K562 (cell line): ENCODE measurements around the gene C19orf47. TPM values are rescaled to one million over a fixed set of nuclear protein-coding genes. Genes with fewer than 3 reads are reported as not detected.

Experiments
- CBX1 ChIP-seq: sonication (generic); IDR thresholded peaks from 2 replicates; pipeline ENCODE4 v1.6.1; 2016; ENCODE audit warnings: antibody characterized with exemption, low read depth, mild to moderate bottlenecking
- CREB1 ChIP-seq, 2 experiments: sonication (generic) in 1 of 2; formaldehyde crosslinking in 1 of 2; IDR thresholded peaks; 2 replicates each; pipeline versions ENCODE4 v1.6.1 to v1.8.0; 2012 to 2022; ENCODE audit warnings: inconsistent platforms in 1 of 2, mild to moderate bottlenecking in 1 of 2, missing genetic modification reagents in 1 of 2, moderate library complexity in 1 of 2
- ELF4 ChIP-seq: fragments of 450-650 bp; formaldehyde crosslinking; IDR thresholded peaks from 2 replicates; pipeline ENCODE4 v1.4.0; 2022; ENCODE audit warnings: missing genetic modification characterization
- FOXA1 ChIP-seq: fragments of 450-650 bp; IDR thresholded peaks from 2 replicates; pipeline ENCODE4 v1.6.1; 2016; ENCODE audit warnings: mild to moderate bottlenecking, borderline replicate concordance
- HDAC2 ChIP-seq: fragments of 450-650 bp; IDR thresholded peaks from 2 replicates; pipeline ENCODE4 v1.6.1; 2016; ENCODE audit warnings: mild to moderate bottlenecking
- JUND ChIP-seq, 2 experiments: IDR thresholded peaks; 2 replicates in 1 of 2; 3 replicates in 1 of 2; pipeline ENCODE4 v1.6.1; 2011; ENCODE audit warnings: borderline replicate concordance in 2 of 2, low read depth in 2 of 2, low read length in 2 of 2, improper control_type of control experiment in 1 of 2, missing biosample characterization in 1 of 2, missing genetic modification characterization in 1 of 2, missing genetic modification reagents in 1 of 2
- MCM2 ChIP-seq: fragments of 450-650 bp; IDR thresholded peaks from 2 replicates; pipeline ENCODE4 v1.6.1; 2017; ENCODE audit warnings: low read depth, mild to moderate bottlenecking
- MYC ChIP-seq, 2 experiments: fragments of 250-450 bp in 1 of 2; sonication (Bioruptor Pico) in 1 of 2; IDR thresholded peaks; 2 replicates each; pipeline versions ENCODE4 v1.5.1 to v1.6.1; 2012 to 2021; ENCODE audit warnings: low read depth in 2 of 2, borderline replicate concordance in 1 of 2, improper control_type of control experiment in 1 of 2, low read length in 1 of 2, mild to moderate bottlenecking in 1 of 2, moderate library complexity in 1 of 2
- RBFOX2 ChIP-seq: fragments of 200-400 bp; formaldehyde crosslinking; IDR thresholded peaks from 2 replicates; pipeline ENCODE4 v1.6.1; 2017; ENCODE audit warnings: low read depth, mild to moderate bottlenecking, low read length, moderate library complexity
- RBM17 ChIP-seq: fragments of 200-400 bp; formaldehyde crosslinking; IDR thresholded peaks from 2 replicates; pipeline ENCODE4 v1.6.1; 2017; ENCODE audit warnings: low read depth, mild to moderate bottlenecking, low read length, borderline replicate concordance
- SETDB1 ChIP-seq: IDR thresholded peaks from one replicate; pipeline ENCODE4 v1.6.1; 2012; ENCODE audit warnings: low read length, control low read depth, inconsistent platforms
- SMAD4 ChIP-seq: fragments of 250-450 bp; sonication (Bioruptor Pico); conservative IDR thresholded peaks from 2 replicates; pipeline ENCODE4 v1.8.0; 2021; ENCODE audit warnings: inconsistent platforms, mild to moderate bottlenecking, moderate library complexity
- SUPT5H ChIP-seq: fragments of 450-650 bp; IDR thresholded peaks from 2 replicates; pipeline ENCODE4 v1.6.1; 2016
- ZNF41 ChIP-seq: fragments of 250-450 bp; sonication (Bioruptor Pico); conservative IDR thresholded peaks from 2 replicates; pipeline ENCODE4 v1.4.0; 2020; ENCODE audit warnings: mild to moderate bottlenecking
- ZNF589 ChIP-seq: fragments of 200-800 bp; sonication (Bioruptor generic); IDR thresholded peaks from 2 replicates; pipeline ENCODE4 v1.6.1; 2016; ENCODE audit warnings: low read depth, missing genetic modification characterization, missing compliant biosample characterization
- polyA plus RNA-seq, 8 experiments: library from polyadenylated mRNA; depleted of rRNA in 4 of 8; stranded (reverse) in 5 of 8; unstranded in 3 of 8; fragments of >200 nt; fragmentation: Nextera tagmentation in 2 of 8; fragmentation: Illumina TruSeq in 1 of 8; extraction: Ambion mirVana in 2 of 8; extraction: Trizol in 1 of 8; gene quantifications; 2 replicates each; pipeline versions ENCODE4 v1.2.1 to v1.2.3, GENCODE V29; 2011 to 2014; ENCODE audit warnings: inconsistent platforms in 1 of 8, missing spikeins in 1 of 8
- total RNA-seq, 7 experiments: library from RNA; depleted of rRNA in 6 of 7; stranded (reverse); fragments of >200 nt in 6 of 7; fragmentation: Illumina TruSeq in 2 of 7; extraction: Trizol in 2 of 7; gene quantifications; 2 replicates each; pipeline versions ENCODE4 v1.2.1 to v1.2.3, GENCODE V29; 2011 to 2021; ENCODE audit warnings: low replicate concordance in 1 of 7
- TF ChIP-seq, protein P1 (sequence below): sonication (generic); formaldehyde crosslinking; IDR thresholded peaks from 2 replicates; pipeline ENCODE4 v1.8.0; 2022; ENCODE audit warnings: mild to moderate bottlenecking, missing genetic modification reagents, borderline replicate concordance
- TF ChIP-seq, protein P2 (sequence below), 2 experiments: fragments of 150-350 bp in 1 of 2; IDR thresholded peaks; 2 replicates each; pipeline ENCODE4 v1.6.1; 2012 to 2016; ENCODE audit warnings: low read depth in 2 of 2, low read length in 2 of 2, mild to moderate bottlenecking in 1 of 2, moderate library complexity in 1 of 2
- TF ChIP-seq, protein P3 (sequence below): fragments of 250-450 bp; sonication (Bioruptor Pico); IDR thresholded peaks from 2 replicates; pipeline ENCODE4 v1.8.0; 2022; ENCODE audit warnings: inconsistent platforms

The C19orf47 gene
- total and polyA plus RNA-seq, 9 of the 15 experiments (the other 6 are each of a cell fraction or from before 2014, with no cell fraction given): 0.08 to 26.1 (median 14.7) TPM

DNA sequence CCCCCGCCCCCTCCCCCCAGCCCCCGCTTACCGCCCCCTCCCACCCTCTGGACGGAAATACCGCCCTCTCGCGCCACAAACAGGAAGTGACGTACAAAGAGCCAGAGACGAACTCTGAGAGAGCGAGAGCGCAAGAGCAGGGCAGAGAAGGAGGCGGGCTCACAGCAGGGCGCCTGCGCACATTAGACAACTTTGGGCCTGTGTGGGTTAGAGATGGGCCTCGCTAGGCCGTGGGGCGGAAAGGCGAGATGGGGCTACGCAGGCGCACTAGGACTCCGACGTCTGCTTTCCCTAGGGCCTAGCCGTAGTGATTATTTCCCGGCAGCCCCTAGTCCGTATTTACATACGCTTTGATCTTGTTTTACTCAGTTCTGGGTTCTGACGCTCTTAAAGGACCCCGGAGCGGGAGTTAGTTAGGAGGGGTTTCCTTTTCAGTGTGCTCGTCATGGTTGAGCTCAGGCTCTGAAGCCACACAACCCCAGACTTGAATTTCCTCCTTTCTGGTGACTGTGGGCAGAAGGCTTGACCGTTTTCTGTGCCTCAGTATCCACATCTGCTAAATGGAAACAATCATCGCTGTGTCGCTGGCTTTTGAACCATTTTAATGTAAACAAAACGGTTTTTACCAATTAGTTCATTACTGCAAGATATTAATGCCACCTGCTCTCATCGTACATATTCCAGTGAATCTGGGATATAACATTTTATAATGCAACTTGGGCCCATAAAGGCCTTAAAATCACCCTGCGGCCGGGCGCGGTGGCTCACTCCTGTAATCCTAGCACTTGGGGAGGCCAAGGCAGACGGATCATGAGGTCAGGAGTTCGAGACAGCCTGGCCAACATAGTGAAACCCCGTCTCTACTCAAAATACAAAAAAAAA is 62.6 kb downstream of the C19orf47 start (continued):
- peak; percentile 99 for TF ChIP-seq HDAC2
- TF ChIP-seq MCM2: no peak
- TF ChIP-seq, protein P1, sequence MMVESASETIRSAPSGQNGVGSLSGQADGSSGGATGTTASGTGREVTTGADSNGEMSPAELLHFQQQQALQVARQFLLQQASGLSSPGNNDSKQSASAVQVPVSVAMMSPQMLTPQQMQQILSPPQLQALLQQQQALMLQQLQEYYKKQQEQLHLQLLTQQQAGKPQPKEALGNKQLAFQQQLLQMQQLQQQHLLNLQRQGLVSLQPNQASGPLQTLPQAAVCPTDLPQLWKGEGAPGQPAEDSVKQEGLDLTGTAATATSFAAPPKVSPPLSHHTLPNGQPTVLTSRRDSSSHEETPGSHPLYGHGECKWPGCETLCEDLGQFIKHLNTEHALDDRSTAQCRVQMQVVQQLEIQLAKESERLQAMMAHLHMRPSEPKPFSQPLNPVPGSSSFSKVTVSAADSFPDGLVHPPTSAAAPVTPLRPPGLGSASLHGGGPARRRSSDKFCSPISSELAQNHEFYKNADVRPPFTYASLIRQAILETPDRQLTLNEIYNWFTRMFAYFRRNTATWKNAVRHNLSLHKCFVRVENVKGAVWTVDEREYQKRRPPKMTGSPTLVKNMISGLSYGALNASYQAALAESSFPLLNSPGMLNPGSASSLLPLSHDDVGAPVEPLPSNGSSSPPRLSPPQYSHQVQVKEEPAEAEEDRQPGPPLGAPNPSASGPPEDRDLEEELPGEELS (CRISPR knock-in tag): no peak
- no peak for TF ChIP-seq RBM17
- peak; percentile 19; the same call in 1 of the 2 replicates for TF ChIP-seq SUPT5H
- peak; percentile 57; the same call in 1 of the 2 replicates for TF ChIP-seq ZNF41 (CRISPR knock-in tag)
- no peak; the same call in 1 of the 2 replicates for TF ChIP-seq RBFOX2
- TF ChIP-seq FOXA1: no peak
- TF ChIP-seq CREB1 (IDR thresholded peaks at IDR 0.05): peak; percentile 77
- peak; percentile 88 for TF ChIP-seq CREB1 (CRISPR knock-in tag; IDR thresholded peaks at IDR 0.05)
- TF ChIP-seq, protein P2, sequence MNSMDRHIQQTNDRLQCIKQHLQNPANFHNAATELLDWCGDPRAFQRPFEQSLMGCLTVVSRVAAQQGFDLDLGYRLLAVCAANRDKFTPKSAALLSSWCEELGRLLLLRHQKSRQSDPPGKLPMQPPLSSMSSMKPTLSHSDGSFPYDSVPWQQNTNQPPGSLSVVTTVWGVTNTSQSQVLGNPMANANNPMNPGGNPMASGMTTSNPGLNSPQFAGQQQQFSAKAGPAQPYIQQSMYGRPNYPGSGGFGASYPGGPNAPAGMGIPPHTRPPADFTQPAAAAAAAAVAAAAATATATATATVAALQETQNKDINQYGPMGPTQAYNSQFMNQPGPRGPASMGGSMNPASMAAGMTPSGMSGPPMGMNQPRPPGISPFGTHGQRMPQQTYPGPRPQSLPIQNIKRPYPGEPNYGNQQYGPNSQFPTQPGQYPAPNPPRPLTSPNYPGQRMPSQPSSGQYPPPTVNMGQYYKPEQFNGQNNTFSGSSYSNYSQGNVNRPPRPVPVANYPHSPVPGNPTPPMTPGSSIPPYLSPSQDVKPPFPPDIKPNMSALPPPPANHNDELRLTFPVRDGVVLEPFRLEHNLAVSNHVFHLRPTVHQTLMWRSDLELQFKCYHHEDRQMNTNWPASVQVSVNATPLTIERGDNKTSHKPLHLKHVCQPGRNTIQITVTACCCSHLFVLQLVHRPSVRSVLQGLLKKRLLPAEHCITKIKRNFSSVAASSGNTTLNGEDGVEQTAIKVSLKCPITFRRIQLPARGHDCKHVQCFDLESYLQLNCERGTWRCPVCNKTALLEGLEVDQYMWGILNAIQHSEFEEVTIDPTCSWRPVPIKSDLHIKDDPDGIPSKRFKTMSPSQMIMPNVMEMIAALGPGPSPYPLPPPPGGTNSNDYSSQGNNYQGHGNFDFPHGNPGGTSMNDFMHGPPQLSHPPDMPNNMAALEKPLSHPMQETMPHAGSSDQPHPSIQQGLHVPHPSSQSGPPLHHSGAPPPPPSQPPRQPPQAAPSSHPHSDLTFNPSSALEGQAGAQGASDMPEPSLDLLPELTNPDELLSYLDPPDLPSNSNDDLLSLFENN (IDR thresholded peaks at IDR 0.05; ENCODE audit: low read depth in 2 of 2, low read length in 2 of 2): 0 out of 4 replicates have a peak, but pooled peaks of 1 of the 2 experiments have one; percentile 14
- TF ChIP-seq, protein P3, sequence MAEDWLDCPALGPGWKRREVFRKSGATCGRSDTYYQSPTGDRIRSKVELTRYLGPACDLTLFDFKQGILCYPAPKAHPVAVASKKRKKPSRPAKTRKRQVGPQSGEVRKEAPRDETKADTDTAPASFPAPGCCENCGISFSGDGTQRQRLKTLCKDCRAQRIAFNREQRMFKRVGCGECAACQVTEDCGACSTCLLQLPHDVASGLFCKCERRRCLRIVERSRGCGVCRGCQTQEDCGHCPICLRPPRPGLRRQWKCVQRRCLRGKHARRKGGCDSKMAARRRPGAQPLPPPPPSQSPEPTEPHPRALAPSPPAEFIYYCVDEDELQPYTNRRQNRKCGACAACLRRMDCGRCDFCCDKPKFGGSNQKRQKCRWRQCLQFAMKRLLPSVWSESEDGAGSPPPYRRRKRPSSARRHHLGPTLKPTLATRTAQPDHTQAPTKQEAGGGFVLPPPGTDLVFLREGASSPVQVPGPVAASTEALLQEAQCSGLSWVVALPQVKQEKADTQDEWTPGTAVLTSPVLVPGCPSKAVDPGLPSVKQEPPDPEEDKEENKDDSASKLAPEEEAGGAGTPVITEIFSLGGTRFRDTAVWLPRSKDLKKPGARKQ: peak; percentile 66; the same call in 1 of the 2 replicates
- TF ChIP-seq MYC (IDR thresholded peaks at IDR 0.05; ENCODE audit: low read depth, low read length): peak; percentile 12; the same call in 1 of the 2 replicates
- 0 out of 2 replicates have a peak, but pooled peaks have one; percentile 45 for TF ChIP-seq MYC (CRISPR knock-in tag; IDR thresholded peaks at IDR 0.05; ENCODE audit: borderline replicate concordance, low read depth)
- TF ChIP-seq JUND (IDR thresholded peaks at IDR 0.05; ENCODE audit: borderline replicate concordance, low read depth, low read length): peak; percentile 36
- TF ChIP-seq JUND (tag; IDR thresholded peaks at IDR 0.05; ENCODE audit: borderline replicate concordance, low read depth, low read length): no peak; the same call in 2 of the 3 replicates
- TF ChIP-seq ELF4 (CRISPR knock-in tag): no peak
- TF ChIP-seq SETDB1: peak; percentile 78
- TF ChIP-seq ZNF589 (CRISPR knock-in tag): 0 out of 2 replicates have a peak, but pooled peaks have one; percentile 46
- TF ChIP-seq CBX1: peak; percentile 69; the same call in 1 of the 2 replicates
- no peak for TF ChIP-seq SMAD4 (CRISPR knock-in tag)
